Ishikawa (cell line): ENCODE measurements around the gene FIGNL2.

Experiments used
- CEBPB ChIP-seq: IDR thresholded peaks from 2 replicates; pipeline ENCODE4 v1.6.1; 2012
- CREB1 ChIP-seq: IDR thresholded peaks from 2 replicates; pipeline ENCODE4 v1.6.1; 2012; ENCODE audit warnings: low read depth
- NFIC ChIP-seq: IDR thresholded peaks from 2 replicates; pipeline ENCODE4 v1.6.1; 2012
- RAD21 ChIP-seq: IDR thresholded peaks from 2 replicates; pipeline ENCODE4 v1.6.1; 2012; ENCODE audit warnings: low read depth
- TAF1 ChIP-seq: IDR thresholded peaks from 2 replicates; pipeline ENCODE4 v1.6.1; 2012; ENCODE audit warnings: low read depth, mild to moderate bottlenecking
- TCF12 ChIP-seq: IDR thresholded peaks from 2 replicates; pipeline ENCODE4 v1.6.1; 2012; ENCODE audit warnings: low read depth
- TEAD4 ChIP-seq: IDR thresholded peaks from 2 replicates; pipeline ENCODE4 v1.6.1; 2012
- YY1 ChIP-seq: IDR thresholded peaks from 2 replicates; pipeline ENCODE4 v1.6.1; 2012; ENCODE audit warnings: low read depth
- ZBTB7A ChIP-seq: IDR thresholded peaks from 2 replicates; pipeline ENCODE4 v1.6.1; 2012; ENCODE audit warnings: low read depth
- TF ChIP-seq, protein P1 (sequence below): IDR thresholded peaks from 2 replicates; pipeline ENCODE4 v1.6.1; 2012
- TF ChIP-seq, protein P2 (sequence below): IDR thresholded peaks from 2 replicates; pipeline ENCODE4 v1.6.1; 2012; ENCODE audit warnings: low read depth, mild to moderate bottlenecking

DNA sequence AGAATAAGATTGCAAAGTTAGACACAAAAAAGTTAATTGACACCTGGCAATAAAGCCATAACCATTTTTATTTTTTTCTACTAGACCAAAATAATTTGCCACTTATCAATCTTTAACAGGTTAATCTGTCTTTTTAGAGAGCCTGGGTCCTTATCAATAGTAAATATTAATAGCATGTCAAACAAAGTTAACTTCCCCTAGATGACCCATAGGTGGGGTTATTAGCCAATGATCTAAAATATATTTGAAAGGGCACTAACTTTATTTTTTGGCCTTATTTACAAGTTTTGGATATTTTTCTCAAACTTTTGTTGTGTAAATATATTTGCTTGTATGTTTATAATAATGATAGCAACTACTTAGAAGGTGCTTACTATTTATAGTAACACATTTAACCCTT, 43.3 kb upstream of the FIGNL2 start:
- no peak for TF ChIP-seq CEBPB
- TF ChIP-seq, protein P1, sequence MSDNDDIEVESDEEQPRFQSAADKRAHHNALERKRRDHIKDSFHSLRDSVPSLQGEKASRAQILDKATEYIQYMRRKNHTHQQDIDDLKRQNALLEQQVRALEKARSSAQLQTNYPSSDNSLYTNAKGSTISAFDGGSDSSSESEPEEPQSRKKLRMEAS, result no peak
- TF ChIP-seq NFIC, result no peak
- TF ChIP-seq ZBTB7A, result no peak
- no peak for TF ChIP-seq YY1
- peak; percentile 33; the same call in 1 of the 2 replicates for TF ChIP-seq RAD21
- TF ChIP-seq TAF1, result no peak
- TF ChIP-seq, protein P2, sequence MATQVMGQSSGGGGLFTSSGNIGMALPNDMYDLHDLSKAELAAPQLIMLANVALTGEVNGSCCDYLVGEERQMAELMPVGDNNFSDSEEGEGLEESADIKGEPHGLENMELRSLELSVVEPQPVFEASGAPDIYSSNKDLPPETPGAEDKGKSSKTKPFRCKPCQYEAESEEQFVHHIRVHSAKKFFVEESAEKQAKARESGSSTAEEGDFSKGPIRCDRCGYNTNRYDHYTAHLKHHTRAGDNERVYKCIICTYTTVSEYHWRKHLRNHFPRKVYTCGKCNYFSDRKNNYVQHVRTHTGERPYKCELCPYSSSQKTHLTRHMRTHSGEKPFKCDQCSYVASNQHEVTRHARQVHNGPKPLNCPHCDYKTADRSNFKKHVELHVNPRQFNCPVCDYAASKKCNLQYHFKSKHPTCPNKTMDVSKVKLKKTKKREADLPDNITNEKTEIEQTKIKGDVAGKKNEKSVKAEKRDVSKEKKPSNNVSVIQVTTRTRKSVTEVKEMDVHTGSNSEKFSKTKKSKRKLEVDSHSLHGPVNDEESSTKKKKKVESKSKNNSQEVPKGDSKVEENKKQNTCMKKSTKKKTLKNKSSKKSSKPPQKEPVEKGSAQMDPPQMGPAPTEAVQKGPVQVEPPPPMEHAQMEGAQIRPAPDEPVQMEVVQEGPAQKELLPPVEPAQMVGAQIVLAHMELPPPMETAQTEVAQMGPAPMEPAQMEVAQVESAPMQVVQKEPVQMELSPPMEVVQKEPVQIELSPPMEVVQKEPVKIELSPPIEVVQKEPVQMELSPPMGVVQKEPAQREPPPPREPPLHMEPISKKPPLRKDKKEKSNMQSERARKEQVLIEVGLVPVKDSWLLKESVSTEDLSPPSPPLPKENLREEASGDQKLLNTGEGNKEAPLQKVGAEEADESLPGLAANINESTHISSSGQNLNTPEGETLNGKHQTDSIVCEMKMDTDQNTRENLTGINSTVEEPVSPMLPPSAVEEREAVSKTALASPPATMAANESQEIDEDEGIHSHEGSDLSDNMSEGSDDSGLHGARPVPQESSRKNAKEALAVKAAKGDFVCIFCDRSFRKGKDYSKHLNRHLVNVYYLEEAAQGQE, result no peak
- TF ChIP-seq CREB1, result no peak
- no peak for TF ChIP-seq TEAD4
- TF ChIP-seq TCF12, result no peak
